Calu3 (cell line): ENCODE results near the gene SLC6A6. TPM values are rescaled to one million over a fixed set of nuclear protein-coding genes. Genes with fewer than 3 reads are reported as not detected.
A peak's percentile ranks its signal among the peaks of the same experiment; 100 is the strongest.
"Not testable (repeated sequence)": the region's sequence is repeated elsewhere in the genome, so short reads cannot be mapped to it uniquely, and the experiment has no call there.

ENCODE experiments used
- BruUV-seq: library from RNA; stranded (reverse); fragments of 400-500 nt; replicated peaks from 2 replicates; lab custom pipeline; 2021; lab: Mats Ljungman, UMichigan
- CTCF ChIA-PET: fragments of 300-600 bp; sonication (Branson Sonifier 250); formaldehyde crosslinking; loops from one replicate; lab custom pipeline; 2022; ENCODE audit warnings: antibody characterized with exemption; lab: Charles Lee
- DNase-seq: peaks from one replicate; pipeline ENCODE4 v3.0.0; 2022
- H3K27ac Mint-ChIP-seq: one replicate; pipeline ENCODE4 v1.8.0; 2022; ENCODE audit warnings: mixed read lengths; ENCODE audit not compliant: unreplicated experiment
- H3K27me3 Mint-ChIP-seq: one replicate; pipeline ENCODE4 v1.8.0; 2022; ENCODE audit warnings: mixed read lengths; ENCODE audit not compliant: unreplicated experiment
- H3K36me3 Mint-ChIP-seq: one replicate; pipeline ENCODE4 v1.8.0; 2022; ENCODE audit warnings: mild to moderate bottlenecking, moderate library complexity, mixed read lengths; ENCODE audit not compliant: insufficient read depth, unreplicated experiment
- H3K4me1 Mint-ChIP-seq: one replicate; pipeline ENCODE4 v1.8.0; 2022; ENCODE audit warnings: mild to moderate bottlenecking, low read depth, mixed read lengths; ENCODE audit not compliant: unreplicated experiment
- H3K4me3 Mint-ChIP-seq: one replicate; pipeline ENCODE4 v1.8.0; 2022; ENCODE audit warnings: mild to moderate bottlenecking, low read depth, moderate library complexity, mixed read lengths; ENCODE audit not compliant: unreplicated experiment
- H3K9me3 Mint-ChIP-seq: one replicate; pipeline ENCODE4 v1.8.0; 2022; ENCODE audit warnings: low read depth, mixed read lengths; ENCODE audit not compliant: unreplicated experiment
- CTCF ChIP-seq: fragments of 200-600 bp; IDR thresholded peaks from one replicate; pipeline ENCODE4 v1.8.0; 2022; ENCODE audit warnings: antibody characterized with exemption; ENCODE audit not compliant: unreplicated experiment
- intact Hi-C: fragments of 100-400 bp; cut with micrococcal nuclease; formaldehyde crosslinking; loops from one replicate; pipeline ENCODE4 v1.10.0; 2022; ENCODE audit not compliant: unreplicated experiment
- total RNA-seq: library from RNA; stranded (reverse); gene quantifications from 2 replicates; pipeline ENCODE4 v1.2.3, GENCODE V29; 2022

The SLC6A6 gene
- total RNA-seq, 1 experiment from 2014 or later = 46.3 TPM

GRCh38 chr3:14514323-14514720 is 111.9 kb downstream of the SLC6A6 start:
- H3K4me3 Mint-ChIP-seq = no peak overlapping the region
- no TSS peak for BruUV-seq
- H3K27me3 Mint-ChIP-seq = peaks cover 35% of the 10 kb centered on the region
- intact Hi-C loops = loop anchor here (10.0 kb wide), 1 partner anchor 130 kb away; no protein-coding TSS in a partner anchor
- no peak overlapping the region for H3K27ac Mint-ChIP-seq
- TF ChIP-seq CTCF = no peak
- H3K4me1 Mint-ChIP-seq = no peaks in the 10 kb centered on the region
- no peaks in the 10 kb centered on the region for H3K36me3 Mint-ChIP-seq
- DNase-seq = peak; percentile 49
- no peaks in the 10 kb centered on the region for H3K9me3 Mint-ChIP-seq
- CTCF ChIA-PET = interaction anchor here (0.6 to 1.0 kb wide), 3 partner anchors 31 to 615 kb away, joined by 3 to 4 read pairs (median 3); no protein-coding TSS in a partner anchor

GRCh38 chr3:14515526-14515925 is 113.1 kb downstream of the SLC6A6 start:
- DNase-seq, H3K27ac Mint-ChIP-seq, H3K36me3 Mint-ChIP-seq, H3K9me3 Mint-ChIP-seq, H3K4me1 Mint-ChIP-seq, BruUV-seq, CTCF ChIA-PET, H3K4me3 Mint-ChIP-seq: not testable (repeated sequence)
- intact Hi-C loops = loop anchor here (10.0 kb wide), 1 partner anchor 129 kb away; no protein-coding TSS in a partner anchor
- H3K27me3 Mint-ChIP-seq = peaks cover 42% of the 10 kb centered on the region

GRCh38 chr3:14516738-14517345 is 114.4 kb downstream of the SLC6A6 start:
- peaks cover 48% of the 10 kb centered on the region for H3K27me3 Mint-ChIP-seq
- no peak for DNase-seq
- H3K9me3 Mint-ChIP-seq = no peaks in the 10 kb centered on the region
- no peaks in the 10 kb centered on the region for H3K4me1 Mint-ChIP-seq
- BruUV-seq = no TSS peak
- H3K27ac Mint-ChIP-seq = no peak overlapping the region
- H3K36me3 Mint-ChIP-seq = no peaks in the 10 kb centered on the region
- intact Hi-C loops = loop anchor here (10.0 kb wide), 1 partner anchor 128 kb away; no protein-coding TSS in a partner anchor
- H3K4me3 Mint-ChIP-seq = no peak overlapping the region
- CTCF ChIA-PET = no interaction called here
- TF ChIP-seq CTCF = no peak

GRCh38 chr3:14517601-14518431 is 115.4 kb downstream of the SLC6A6 start:
- intact Hi-C loops = loop anchor here (10.0 kb wide), 1 partner anchor 127 kb away; no protein-coding TSS in a partner anchor
- no peak overlapping the region for H3K4me3 Mint-ChIP-seq
- H3K4me1 Mint-ChIP-seq = no peaks in the 10 kb centered on the region
- H3K36me3 Mint-ChIP-seq = no peaks in the 10 kb centered on the region
- no peaks in the 10 kb centered on the region for H3K9me3 Mint-ChIP-seq
- no peak overlapping the region for H3K27ac Mint-ChIP-seq
- TF ChIP-seq CTCF = no peak
- H3K27me3 Mint-ChIP-seq = peaks cover 50% of the 10 kb centered on the region
- no peak for DNase-seq
- CTCF ChIA-PET = interaction anchor here (0.7 kb wide), 1 partner anchor 214 kb away, joined by 7 read pairs; no protein-coding TSS in a partner anchor
- no TSS peak for BruUV-seq
